ENCODE measurements around the gene SINHCAF.

Gene SINHCAF

DNA sequence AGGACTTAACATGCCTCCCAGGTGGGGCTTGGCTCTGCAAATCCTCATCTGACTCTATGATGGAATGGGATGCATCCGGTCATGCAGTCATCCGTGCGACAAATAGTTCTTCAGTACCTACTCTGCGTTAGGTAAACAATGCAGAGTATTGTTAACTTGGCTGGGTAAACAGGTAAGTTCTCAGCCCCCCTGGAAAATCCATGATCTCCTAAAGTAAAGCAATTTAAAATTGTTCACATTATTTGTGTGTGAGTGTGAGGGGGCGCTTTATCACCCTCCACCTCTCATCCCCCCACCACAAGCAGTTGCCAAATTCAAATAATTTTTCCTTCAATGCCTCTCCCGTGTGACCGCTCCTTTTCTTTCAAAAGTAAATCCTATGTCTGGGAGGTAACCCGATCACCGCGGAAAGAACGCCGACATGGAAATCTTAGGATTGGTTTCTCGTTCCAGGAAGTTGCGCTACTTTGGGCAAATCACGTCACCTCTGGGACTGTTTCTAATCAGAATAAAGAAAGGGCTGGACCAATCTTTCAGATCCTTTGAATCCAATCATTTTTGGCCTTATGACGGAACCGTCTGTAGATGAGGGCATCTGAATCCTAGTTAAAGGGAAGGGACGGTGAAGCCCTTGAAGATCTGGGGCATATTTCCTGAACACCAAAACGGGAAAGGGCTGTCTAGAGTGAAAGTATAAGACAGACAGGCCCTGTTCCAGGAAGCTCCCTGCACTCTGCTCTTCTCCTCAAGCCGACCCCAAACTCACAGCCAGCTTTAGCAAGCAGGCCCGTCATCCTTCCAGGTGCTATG, 44.0 kb upstream of the SINHCAF start:
- H3K4me3 ChIP-seq (ENCODE audit: low read length) = no peak overlapping the region
- H3K4me2 ChIP-seq (ENCODE audit: low read depth, low read length) = no peak overlapping the region
- no peak overlapping the region for H3K9ac ChIP-seq (ENCODE audit: low read length)

DNA sequence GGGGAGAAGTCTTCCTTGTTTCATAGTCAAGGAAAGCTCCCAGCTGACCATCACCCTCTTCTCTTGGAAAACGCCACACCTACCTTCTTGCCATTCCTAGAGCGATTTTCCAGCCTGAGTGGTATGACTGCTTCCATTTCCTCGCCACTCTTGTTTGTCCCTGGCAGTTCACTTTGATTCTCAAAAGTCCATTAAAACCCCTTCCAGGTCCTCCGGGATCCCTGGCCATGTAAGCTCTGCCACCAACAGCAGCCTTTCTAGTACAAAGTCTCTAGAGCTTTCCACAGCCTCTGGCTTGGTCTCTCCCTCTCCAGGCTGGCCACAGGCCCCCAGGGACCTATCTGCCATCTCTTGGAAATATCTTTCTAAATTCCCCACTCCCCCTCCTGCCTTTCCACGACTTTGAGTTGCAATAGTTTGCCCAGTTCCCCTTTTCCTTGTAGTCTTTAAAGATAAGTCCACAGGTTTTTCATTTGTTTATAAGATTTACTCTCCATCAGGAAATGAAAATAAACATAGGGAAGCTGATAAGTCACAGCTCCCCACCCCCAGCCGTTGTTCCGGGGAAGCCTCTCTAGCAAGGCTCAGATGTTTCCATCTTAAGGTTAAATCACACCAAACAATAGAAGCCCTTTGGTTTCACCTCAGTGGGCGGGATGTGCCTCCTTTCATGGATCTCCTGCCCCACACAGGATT, 42.9 kb upstream of the SINHCAF start:
- Histone ChIP-seq H3K36me3 (replicated peaks; ENCODE audit: insufficient read depth, low read length) (no peaks in the 10 kb centered on the region), H3K4me1 (ENCODE audit: low read length) (peaks cover 19% of the 10 kb centered on the region), H3K9me2 (replicated peaks; ENCODE audit: insufficient read depth, low read length) (no peaks in the 10 kb centered on the region), H3K4me3 (ENCODE audit: low read length) (no peak overlapping the region), H4K20me1 (ENCODE audit: insufficient read depth, low read length) (no peaks in the 10 kb centered on the region), H2AFZ (ENCODE audit: low read length) (no peak overlapping the region), H3K9ac (ENCODE audit: low read length) (no peak overlapping the region), H3K27ac (ENCODE audit: low read length) (no peak overlapping the region), H3K9me3 (replicated peaks; ENCODE audit: insufficient read depth, low read length) (no peaks in the 10 kb centered on the region), H3F3A (ENCODE audit: insufficient read depth, low read length) (peaks cover 11% of the 10 kb centered on the region), H3K27me3 (replicated peaks; ENCODE audit: insufficient read depth, low read length) (no peaks in the 10 kb centered on the region), H3K79me2 (ENCODE audit: low read length) (no peaks in the 10 kb centered on the region), H3K4me2 (ENCODE audit: low read depth, low read length) (no peak overlapping the region)
- no peak for DNase-seq
- TF ChIP-seq, protein P1, sequence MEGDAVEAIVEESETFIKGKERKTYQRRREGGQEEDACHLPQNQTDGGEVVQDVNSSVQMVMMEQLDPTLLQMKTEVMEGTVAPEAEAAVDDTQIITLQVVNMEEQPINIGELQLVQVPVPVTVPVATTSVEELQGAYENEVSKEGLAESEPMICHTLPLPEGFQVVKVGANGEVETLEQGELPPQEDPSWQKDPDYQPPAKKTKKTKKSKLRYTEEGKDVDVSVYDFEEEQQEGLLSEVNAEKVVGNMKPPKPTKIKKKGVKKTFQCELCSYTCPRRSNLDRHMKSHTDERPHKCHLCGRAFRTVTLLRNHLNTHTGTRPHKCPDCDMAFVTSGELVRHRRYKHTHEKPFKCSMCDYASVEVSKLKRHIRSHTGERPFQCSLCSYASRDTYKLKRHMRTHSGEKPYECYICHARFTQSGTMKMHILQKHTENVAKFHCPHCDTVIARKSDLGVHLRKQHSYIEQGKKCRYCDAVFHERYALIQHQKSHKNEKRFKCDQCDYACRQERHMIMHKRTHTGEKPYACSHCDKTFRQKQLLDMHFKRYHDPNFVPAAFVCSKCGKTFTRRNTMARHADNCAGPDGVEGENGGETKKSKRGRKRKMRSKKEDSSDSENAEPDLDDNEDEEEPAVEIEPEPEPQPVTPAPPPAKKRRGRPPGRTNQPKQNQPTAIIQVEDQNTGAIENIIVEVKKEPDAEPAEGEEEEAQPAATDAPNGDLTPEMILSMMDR (IDR thresholded peaks at IDR 0.05; ENCODE audit: low read length) = no peak
- TF ChIP-seq EZH2phosphoT487 (IDR thresholded peaks at IDR 0.05; ENCODE audit: low read length) = no peak
- no peak for TF ChIP-seq EZH2 (optimal IDR thresholded peaks at IDR 0.05; ENCODE audit: low read depth, low read length)

More for the DNA sequence above, 44.0 kb upstream of the SINHCAF start:
- H3K27me3 ChIP-seq (replicated peaks; ENCODE audit: insufficient read depth, low read length) = no peaks in the 10 kb centered on the region
- no peaks in the 10 kb centered on the region for H3K79me2 ChIP-seq (ENCODE audit: low read length)
- no peak overlapping the region for H3K27ac ChIP-seq (ENCODE audit: low read length)
- H3K9me3 ChIP-seq (replicated peaks; ENCODE audit: insufficient read depth, low read length) = no peaks in the 10 kb centered on the region
- H3K9me2 ChIP-seq (replicated peaks; ENCODE audit: insufficient read depth, low read length) = no peaks in the 10 kb centered on the region
- H3F3A ChIP-seq (ENCODE audit: insufficient read depth, low read length) = 0 out of 2 replicates have a peak, but pooled peaks cover under 1% of the 10 kb centered on the region
- H4K20me1 ChIP-seq (ENCODE audit: insufficient read depth, low read length) = no peaks in the 10 kb centered on the region
- TF ChIP-seq EZH2 (optimal IDR thresholded peaks at IDR 0.05; ENCODE audit: low read depth, low read length) (no peak), EZH2phosphoT487 (IDR thresholded peaks at IDR 0.05; ENCODE audit: low read length) (no peak)
- TF ChIP-seq, protein P1 (IDR thresholded peaks at IDR 0.05; ENCODE audit: low read length) = no peak
- no peak for DNase-seq
- H3K4me1 ChIP-seq (ENCODE audit: low read length) = peaks cover 8% of the 10 kb centered on the region
- H3K36me3 ChIP-seq (replicated peaks; ENCODE audit: insufficient read depth, low read length) = no peaks in the 10 kb centered on the region
- no peak overlapping the region for H2AFZ ChIP-seq (ENCODE audit: low read length)

DNA sequence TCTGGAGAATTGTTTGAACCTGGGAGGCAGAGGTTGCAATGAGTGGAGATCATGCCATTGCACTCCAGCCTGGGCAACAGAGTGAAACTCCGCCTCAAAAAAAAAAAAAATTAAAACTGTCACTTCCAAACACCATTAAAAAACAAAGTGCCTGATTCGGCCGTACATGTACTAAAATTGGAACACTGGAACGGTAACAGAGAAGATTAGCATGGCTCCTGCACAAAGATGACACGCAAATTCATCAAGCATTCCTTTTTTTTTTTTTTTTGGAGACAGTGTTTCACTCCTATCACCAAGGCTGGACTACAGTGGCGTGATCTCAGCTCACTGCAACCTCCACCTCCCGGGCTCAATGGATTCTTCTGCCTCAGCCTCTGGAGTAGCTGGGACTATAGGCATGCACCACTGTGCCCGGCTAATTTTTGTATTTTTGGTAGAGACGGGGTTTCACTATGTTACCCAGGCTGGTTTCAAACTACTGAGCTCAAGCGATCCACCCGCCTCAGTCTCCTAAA, 40.2 kb upstream of the SINHCAF start:
- Histone ChIP-seq H3K27me3 (replicated peaks; ENCODE audit: insufficient read depth, low read length) (no peaks in the 10 kb centered on the region), H3K9me2 (replicated peaks; ENCODE audit: insufficient read depth, low read length) (no peaks in the 10 kb centered on the region), H3K9ac (ENCODE audit: low read length) (no peak overlapping the region), H3K4me3 (ENCODE audit: low read length) (no peak overlapping the region), H3K36me3 (replicated peaks; ENCODE audit: insufficient read depth, low read length) (no peaks in the 10 kb centered on the region), H3F3A (ENCODE audit: insufficient read depth, low read length) (peaks cover 34% of the 10 kb centered on the region), H3K79me2 (ENCODE audit: low read length) (no peaks in the 10 kb centered on the region), H3K27ac (ENCODE audit: low read length) (no peak overlapping the region), H4K20me1 (ENCODE audit: insufficient read depth, low read length) (no peaks in the 10 kb centered on the region), H2AFZ (ENCODE audit: low read length) (no peak overlapping the region), H3K4me1 (ENCODE audit: low read length) (peaks cover 26% of the 10 kb centered on the region), H3K9me3 (replicated peaks; ENCODE audit: insufficient read depth, low read length) (no peaks in the 10 kb centered on the region), H3K4me2 (ENCODE audit: low read depth, low read length) (no peak overlapping the region)
- DNase-seq = no peak
- TF ChIP-seq, protein P1 (IDR thresholded peaks at IDR 0.05; ENCODE audit: low read length) = no peak
- TF ChIP-seq EZH2 (optimal IDR thresholded peaks at IDR 0.05; ENCODE audit: low read depth, low read length) (no peak), EZH2phosphoT487 (IDR thresholded peaks at IDR 0.05; ENCODE audit: low read length) (no peak)
